HG03442 (cell line): ENCODE results near the gene CXCR6.
A peak's percentile ranks its signal among the peaks of the same experiment; 100 is the strongest.
"Not testable (repeated sequence)": the region's sequence is repeated elsewhere in the genome, so short reads cannot be mapped to it uniquely, and the experiment has no call there.

Source experiments
- ATAC-seq: cut with Tn5 transposase; IDR thresholded peaks from one replicate; pipeline ENCODE4 v1.9.1; 2021; ENCODE audit warnings: mild to moderate bottlenecking, moderate library complexity; ENCODE audit not compliant: unreplicated experiment

Gene CXCR6

DNA sequence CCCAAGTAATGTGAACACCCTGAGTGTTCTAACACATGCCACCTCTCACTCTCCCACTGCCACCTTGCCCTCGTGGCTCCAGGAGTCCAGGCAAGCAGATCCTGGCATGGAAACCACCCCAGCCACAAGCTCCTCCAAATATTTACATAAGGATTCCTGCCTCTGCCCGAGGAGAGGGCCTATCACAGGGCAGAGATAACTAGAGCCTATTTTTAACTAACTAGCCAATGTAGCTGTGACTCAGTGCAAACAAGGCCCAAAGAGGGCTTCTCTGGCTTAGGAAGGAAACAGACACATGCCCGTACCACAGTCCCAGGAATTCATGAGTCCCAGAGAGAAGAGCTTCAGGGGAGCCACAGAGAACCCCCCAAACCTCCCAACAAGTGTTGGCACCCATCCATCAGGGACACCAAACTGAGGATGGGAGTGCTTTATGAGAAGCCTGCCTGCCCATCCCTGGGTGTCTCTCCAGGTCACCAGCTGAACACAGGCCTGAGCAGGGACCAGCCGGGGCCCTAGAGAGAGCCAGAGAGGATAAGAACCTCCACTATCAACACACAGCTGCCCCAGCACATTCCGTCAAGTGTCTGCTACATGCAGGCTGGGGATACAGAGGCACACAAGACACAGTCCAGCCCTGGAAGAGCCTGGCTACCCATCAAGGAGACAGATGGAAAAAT, 43.2 kb downstream of the CXCR6 start:
- no peak for ATAC-seq

DNA sequence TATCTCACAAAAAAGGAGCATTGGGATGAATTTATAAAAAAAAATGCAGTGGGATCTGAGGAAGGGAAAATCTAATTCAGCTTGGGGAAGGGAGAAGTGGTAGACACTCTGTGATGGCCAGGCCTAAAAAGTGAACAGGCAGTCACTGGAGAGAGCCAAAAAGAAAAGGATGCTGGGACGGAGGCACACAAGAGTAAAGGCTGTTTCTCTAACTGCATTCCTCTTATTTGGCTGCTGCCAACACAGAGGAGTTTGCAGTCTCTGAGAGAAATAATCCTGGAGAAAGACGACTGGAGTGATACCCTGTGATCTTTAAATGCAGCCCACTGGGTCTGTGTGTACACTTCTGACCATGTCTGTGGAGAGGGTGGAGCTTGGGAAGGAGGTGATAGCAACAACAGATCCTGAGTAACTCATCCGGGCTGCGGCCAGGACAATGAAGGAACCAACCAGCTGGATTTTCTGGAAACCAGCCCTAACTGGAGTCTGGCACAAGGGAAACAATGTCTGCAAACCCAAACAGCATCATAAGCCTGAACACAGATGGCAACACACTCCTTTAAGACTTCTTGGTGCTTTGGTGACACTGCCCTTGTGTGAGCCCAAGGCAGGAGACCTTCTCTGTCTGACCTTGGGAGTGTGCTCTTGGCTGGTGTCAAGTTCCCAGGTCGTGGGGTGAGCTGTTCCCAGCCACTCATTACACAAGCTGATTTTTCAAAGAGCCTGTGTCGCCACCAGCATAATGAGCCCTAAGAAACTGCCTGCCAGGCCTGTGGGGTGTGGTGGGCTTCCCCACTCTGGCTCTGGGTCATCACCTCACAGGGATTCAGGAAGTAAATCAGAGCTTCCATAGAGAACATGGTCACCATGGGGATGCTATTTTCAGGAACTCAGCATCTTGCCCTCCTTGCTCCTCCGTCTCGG, 44.4 kb downstream of the CXCR6 start:
- ATAC-seq: no peak

DNA sequence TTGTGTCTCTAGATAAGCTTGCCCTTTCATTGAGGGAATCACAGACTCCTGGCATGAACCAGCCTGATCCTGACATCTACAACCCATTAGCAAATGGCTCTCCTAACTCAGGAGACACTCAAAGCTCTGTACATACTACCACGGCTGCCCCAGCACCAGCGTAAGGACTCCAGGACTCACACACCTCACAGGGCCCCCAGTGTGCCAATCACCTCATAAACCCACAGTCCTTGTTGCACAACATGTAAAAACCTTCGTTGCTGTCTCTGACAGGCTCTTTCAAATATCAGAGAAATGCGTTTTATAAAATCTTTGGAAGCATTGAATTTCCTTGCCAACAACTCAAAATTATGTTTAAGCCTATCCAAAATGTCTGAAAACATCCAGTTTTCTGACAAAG, 45.1 kb downstream of the CXCR6 start:
- no peak for ATAC-seq

DNA sequence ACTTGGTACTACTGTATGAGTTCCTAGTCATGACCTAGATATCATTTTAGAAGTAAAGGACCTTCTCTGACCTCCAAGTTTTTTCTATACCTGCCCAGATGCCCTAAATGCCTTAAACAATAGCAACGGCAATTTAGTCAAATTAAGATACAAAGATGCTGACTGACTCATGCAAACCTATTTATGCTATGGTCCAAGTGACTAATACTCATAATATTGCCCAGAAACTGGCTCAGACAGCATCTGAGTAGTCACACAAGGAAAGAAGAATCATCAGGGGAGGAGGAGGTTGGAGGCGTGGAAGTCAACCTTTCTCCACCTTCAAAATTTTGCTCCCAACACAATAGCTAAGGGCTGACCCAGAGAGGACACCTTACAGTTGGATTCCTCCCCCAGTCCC, 45.5 kb downstream of the CXCR6 start:
- ATAC-seq: no peak

DNA sequence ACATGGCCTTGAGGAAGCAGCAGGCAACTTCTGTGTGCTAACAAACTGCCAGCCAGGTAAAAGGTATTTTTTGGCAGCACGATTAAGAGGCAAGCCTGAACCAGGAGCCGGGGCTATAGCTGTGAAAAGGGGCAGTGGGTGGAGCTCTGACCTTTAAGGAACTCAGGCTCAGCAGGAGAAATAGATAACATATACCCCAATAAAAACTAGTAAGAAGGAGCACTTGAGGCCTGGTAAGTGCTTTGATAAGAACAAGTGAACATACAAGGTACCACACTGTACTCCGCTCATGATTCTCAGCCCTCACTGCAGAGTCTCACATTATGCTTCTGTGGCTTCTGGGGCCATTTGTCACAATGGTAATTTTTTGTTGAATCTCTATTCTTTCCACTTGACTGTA, 46.9 kb downstream of the CXCR6 start:
- no peak for ATAC-seq

DNA sequence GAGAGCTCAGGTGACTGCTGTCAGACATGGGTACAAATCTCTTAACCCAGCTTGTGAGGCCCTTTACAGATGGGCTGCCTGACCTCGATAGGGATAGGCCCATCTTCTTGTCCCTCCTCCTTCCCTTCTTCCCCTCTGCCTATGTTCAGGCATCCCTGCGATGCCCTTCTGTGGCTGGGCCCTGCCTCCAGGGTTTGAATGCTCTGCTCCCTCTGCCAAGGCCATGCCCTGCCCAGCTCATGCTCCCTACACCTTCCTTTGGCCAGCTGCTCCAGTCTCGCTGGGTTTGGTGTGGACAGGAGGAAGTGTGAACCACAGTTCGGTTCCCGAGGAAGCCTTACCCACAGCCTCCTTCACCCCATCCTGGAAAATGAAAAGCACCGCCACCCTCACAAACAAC, 48.1 kb downstream of the CXCR6 start:
- no peak for ATAC-seq

DNA sequence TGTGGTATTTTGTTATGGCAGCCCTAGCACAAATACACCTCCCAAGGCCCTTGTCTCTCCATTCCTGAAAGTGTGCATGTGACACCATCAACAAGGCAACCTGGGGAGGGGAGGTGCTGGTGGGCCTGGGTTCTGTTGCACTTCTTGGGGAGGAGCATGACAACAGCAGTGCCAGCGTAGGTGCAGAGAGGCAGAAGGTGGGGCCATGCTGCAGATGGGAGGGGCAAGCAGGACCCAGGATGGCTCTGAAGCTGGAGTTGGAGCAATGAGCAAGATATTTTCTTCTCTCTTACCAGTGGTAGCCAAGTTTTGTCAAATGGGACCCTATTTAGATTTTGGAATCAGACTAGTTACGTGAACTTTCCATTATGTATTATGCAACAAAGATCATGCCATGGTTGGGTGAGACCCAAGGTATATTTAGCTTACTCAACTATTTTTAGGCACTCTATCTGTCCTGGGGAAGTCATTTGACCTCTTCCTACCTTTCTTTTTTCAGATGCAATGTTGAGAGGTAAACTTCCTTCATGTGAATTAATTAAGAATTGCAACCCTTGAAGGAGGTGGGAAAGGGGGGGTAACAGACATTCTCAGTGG, 49.0 kb downstream of the CXCR6 start:
- no peak for ATAC-seq

DNA sequence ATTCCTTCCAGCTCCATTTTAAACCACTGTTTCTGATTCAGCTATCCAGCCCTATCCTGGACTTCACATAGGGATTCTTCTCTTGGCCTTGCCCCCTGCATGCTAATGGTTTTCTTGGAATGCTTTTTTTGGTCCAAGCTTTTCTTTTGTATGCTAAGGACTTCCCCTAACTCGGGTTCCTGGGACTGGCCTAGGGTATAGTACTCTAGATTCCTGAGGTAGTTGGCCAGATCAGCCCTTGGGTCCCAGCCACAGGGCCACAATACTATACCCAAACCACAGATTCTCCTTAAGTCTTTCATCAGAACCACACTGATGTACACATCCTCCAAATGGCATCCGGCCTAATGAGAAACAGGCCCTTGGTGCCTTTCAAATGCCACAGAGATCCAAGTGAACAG, 49.6 kb downstream of the CXCR6 start:
- ATAC-seq: no peak

DNA sequence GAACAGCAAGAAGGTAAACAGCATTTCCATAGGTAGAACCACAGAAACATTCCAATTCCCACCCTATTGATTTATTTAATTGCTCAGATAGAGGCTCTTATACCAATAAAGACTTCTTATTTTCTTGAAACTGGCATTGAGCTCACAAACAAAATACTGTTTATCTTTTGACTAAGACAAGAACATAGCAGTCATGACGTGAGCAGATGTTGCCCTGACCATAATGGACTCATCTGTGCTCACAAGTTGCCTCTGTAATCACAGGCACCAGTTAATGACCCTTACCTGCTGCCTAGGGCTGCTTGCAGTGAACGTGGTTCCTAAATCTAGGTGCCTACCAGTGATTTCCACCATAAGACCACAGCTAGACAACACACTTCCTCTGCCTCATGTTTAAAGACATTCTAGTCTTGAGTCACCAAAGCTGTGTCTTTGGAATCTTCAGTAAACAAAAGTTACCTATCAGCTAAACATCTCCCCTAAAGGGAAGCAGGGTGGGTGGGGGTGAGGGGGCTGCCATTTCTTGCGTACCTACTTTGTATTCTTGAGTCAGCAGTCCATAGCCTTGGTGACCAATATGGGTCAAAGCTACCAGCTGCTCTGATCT, 50.3 kb downstream of the CXCR6 start:
- ATAC-seq: no peak

DNA sequence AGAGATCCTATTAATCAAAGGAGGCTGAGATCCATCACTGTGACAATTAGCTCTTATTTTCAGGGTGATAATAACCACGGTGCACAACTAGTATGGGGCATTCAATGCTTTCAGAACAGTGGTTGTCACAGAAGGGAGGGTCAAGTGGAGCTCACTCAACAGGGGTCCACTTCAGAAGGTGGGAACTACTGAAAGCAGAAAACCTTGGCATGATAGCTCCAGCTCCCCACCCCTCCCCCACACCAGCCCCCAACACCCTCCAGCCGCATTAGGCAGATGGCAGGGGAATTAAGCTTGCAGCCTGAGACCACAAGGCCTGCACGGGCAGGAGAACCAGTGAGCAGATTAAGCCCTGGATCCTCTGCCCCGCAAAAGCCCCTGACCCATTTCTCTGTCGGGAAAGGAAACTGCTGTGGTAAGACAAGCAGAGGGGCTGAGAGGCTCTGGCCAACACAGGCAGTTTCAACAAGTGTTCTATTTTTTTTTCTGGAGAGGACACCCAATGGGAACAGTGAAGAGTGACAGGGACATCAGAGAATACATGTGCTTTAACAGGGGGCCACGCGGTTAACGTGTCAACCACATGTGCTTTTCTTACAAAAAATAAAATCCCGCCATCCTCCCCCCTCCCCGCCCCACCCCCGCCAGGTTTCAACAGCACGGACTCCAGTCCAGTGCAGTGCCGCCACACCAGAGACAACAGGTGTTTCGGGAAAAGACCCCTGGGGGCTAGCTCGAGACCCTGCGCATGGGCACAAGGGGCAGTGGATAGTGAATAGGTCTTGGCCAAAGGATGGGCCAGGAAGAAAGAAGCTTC, 51.4 kb downstream of the CXCR6 start:
- ATAC-seq: peak; percentile 6

DNA sequence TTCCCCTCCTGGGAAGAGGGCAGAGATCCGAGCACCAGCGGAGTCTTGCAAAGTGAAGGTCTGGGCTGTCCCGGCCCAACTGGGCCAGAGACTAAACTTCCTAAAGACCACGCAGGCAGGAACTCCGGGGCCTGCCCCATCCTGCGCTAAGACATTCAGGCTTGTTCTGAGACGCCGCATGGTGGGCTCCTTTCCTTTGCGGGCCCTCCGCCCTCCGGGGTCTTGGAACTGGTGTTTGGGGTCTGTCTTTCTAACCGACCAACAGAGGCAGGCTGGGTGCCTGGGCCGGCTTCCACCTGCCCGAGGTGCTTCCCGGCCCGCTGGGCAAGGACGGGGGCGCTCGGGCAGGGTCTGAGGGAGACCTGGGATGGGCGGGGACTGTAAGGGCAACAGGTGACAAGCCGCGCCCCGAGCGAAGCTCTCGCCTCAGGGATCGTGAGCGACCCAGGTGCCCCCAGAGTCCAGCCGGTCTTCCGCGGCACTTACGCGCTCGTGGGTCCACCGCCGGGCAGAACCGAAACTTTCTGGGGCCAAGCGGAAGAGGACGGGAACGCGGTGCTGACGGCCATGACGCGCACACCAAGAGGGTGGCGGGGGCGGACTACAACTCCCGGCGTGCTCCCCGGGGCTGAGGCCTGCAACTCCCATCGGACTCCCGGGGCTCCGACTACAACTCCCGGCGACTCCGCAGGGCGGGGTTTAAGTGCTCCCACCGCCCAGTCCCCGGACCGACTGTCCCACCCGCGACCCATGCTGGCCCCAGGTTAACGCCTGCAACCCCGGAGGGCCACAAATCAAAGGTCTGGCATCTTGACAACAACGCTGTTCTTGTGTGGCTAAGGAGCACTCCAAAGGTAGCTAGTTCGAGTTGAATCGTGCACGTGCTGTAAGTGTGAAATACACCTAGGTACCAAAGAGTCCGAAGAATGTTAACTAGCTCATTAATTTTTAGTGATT, 52.2 kb downstream of the CXCR6 start, which contains the start of gene FYCO1:
TSS of gene FYCO1 (minus strand) at position 589 of the 957 bp plus-strand sequence. CDS start 10,914 bp downstream, outside the sequence.
- ATAC-seq: peak; percentile 88

DNA sequence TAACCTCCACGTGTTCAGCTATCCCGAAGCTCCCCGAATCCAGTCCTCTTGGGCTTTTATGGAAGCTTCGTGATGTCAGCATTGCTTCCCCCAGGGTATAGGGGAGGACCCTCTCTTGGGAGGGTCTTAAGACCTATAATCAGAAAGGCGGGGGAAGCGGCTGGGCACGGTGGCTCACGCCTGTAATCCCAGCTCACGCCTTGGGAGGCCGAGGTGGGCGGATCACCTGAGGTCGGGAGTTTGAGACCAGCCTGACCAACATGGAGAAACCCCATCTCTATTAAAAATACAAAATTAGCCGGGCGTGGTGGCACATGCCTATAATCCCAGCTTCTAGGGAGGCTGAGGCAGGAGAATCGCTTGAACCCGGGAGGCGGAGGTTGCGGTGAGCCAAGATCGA, 54.2 kb downstream of the CXCR6 start:
- ATAC-seq: not testable (repeated sequence)

DNA sequence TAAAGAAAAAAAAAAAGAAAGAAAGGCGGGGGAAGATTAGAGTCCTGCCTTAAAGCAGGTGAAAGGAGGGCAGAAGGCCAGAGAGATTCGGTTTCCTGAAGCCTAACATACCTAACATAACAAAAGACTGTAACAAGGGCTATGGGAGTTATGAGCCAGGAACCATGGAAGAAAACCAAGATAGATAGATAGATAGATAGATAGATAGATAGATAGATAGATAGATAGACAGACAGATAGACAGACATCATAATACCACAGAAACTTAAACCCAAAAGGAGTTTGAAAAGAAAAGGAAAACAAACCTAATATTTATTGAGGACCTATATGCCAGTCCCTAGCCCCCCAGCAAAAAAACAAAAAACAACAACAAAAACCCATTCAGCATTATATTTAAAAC, 54.7 kb downstream of the CXCR6 start:
- no peak for ATAC-seq
